ENCODE results near the gene SLC1A7.

The SLC1A7 gene

DNA sequence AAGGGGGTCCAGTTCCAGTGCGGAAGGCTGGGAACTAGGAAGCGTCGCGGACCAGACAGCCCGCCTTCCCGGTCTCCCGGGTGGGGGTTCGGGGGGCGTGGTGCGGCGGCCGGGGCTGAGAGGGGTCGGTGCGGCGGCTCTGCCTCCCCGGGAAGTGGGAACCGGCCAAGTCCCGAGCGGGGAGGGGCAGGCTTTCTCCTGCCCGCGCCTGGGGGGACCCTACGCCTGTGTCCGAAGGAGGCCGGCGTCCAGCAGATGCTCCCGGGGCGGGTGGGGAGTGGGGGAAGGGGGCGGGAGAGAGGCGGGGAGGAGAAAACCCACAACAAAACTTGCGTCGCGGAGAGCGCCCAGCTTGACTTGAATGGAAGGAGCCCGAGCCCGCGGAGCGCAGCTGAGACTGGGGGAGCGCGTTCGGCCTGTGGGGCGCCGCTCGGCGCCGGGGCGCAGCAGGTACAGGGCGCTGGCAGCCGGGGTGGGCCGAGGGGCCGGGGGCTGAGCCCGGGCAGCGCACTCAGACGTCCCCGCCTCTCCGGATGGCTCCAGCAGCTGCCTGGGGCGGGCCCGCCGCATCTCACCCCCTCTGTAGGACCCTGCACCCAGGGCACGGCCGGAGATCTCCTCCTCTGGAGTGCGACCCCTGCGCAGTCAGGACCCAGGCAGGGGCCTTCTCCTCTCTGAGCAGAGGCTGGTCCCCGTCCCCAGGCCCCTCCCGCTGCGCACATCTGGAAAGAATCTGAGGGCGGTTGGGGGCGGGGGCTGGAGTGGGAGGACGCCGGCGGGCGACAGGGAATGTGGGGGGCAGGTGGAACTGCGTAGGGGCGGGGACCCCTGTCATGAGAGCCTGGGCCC lies 80.4 kb downstream of the SLC1A7 start, which contains the start of gene PODN:
PODN (plus strand) TSS at position 355 of the 849 bp plus-strand sequence. CDS start 7,643 bp downstream, outside the sequence.
- Histone ChIP-seq H3K4me3 (ENCODE audit: low read length, poor library complexity, severe bottlenecking) (no peak within 1 kb of the TSS), H2AFZ (ENCODE audit: low read length) (no peak within 1 kb of the TSS), H3K4me2 (ENCODE audit: low read depth, low read length, poor library complexity, severe bottlenecking) (no peak within 1 kb of the TSS)

GRCh38 chr1:53061123-53061858 lies 81.1 kb downstream of the SLC1A7 start:
- Histone ChIP-seq H3K27me3 (ENCODE audit: insufficient read depth, low read length, poor library complexity, severe bottlenecking) (peaks cover 8% of the 10 kb centered on the region), H3K36me3 (ENCODE audit: insufficient read depth, low read length) (no peaks in the 10 kb centered on the region), H4K20me1 (ENCODE audit: insufficient read depth, low read length, poor library complexity, severe bottlenecking) (no peaks in the 10 kb centered on the region), H3K9me3 (ENCODE audit: insufficient read depth, low read depth, low read length) (no peaks in the 10 kb centered on the region), H2AFZ (ENCODE audit: low read length) (no peak overlapping the region), H3K79me2 (ENCODE audit: insufficient read depth, low read length) (no peaks in the 10 kb centered on the region), H3K9ac (ENCODE audit: low read depth, low read length, poor library complexity, severe bottlenecking) (no peak overlapping the region), H3K4me3 (ENCODE audit: low read length, poor library complexity, severe bottlenecking) (no peak overlapping the region), H3K9me2 (replicated peaks; ENCODE audit: low read depth, low read length) (no peaks in the 10 kb centered on the region), H3F3A (ENCODE audit: low read depth) (no peaks in the 10 kb centered on the region), H3K4me1 (ENCODE audit: insufficient read depth, low read length, poor library complexity, severe bottlenecking) (no peaks in the 10 kb centered on the region), H3K4me2 (ENCODE audit: low read depth, low read length, poor library complexity, severe bottlenecking) (no peak overlapping the region)
- TF ChIP-seq EZH2phosphoT487 (IDR thresholded peaks at IDR 0.05; ENCODE audit: borderline replicate concordance) = no peak
- TF ChIP-seq, protein P1, sequence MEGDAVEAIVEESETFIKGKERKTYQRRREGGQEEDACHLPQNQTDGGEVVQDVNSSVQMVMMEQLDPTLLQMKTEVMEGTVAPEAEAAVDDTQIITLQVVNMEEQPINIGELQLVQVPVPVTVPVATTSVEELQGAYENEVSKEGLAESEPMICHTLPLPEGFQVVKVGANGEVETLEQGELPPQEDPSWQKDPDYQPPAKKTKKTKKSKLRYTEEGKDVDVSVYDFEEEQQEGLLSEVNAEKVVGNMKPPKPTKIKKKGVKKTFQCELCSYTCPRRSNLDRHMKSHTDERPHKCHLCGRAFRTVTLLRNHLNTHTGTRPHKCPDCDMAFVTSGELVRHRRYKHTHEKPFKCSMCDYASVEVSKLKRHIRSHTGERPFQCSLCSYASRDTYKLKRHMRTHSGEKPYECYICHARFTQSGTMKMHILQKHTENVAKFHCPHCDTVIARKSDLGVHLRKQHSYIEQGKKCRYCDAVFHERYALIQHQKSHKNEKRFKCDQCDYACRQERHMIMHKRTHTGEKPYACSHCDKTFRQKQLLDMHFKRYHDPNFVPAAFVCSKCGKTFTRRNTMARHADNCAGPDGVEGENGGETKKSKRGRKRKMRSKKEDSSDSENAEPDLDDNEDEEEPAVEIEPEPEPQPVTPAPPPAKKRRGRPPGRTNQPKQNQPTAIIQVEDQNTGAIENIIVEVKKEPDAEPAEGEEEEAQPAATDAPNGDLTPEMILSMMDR (conservative IDR thresholded peaks at IDR 0.05; ENCODE audit: low read length) = no peak

More for the DNA sequence above, 80.4 kb downstream of the SLC1A7 start, which contains the start of gene PODN:
- H3K9me3 ChIP-seq (ENCODE audit: insufficient read depth, low read depth, low read length) = no peaks in the 10 kb centered on the region
- TF ChIP-seq EZH2phosphoT487 (IDR thresholded peaks at IDR 0.05; ENCODE audit: borderline replicate concordance) = no peak
- TF ChIP-seq, protein P1 (conservative IDR thresholded peaks at IDR 0.05; ENCODE audit: low read length) = no peak
- H3K9ac ChIP-seq (ENCODE audit: low read depth, low read length, poor library complexity, severe bottlenecking) = no peak within 1 kb of the TSS
- H4K20me1 ChIP-seq (ENCODE audit: insufficient read depth, low read length, poor library complexity, severe bottlenecking) = no peaks in the 10 kb centered on the region
- no peaks in the 10 kb centered on the region for H3K36me3 ChIP-seq (ENCODE audit: insufficient read depth, low read length)
- H3K27me3 ChIP-seq (ENCODE audit: insufficient read depth, low read length, poor library complexity, severe bottlenecking) = peaks cover 8% of the 10 kb centered on the region
- no peaks in the 10 kb centered on the region for H3F3A ChIP-seq (ENCODE audit: low read depth)
- H3K79me2 ChIP-seq (ENCODE audit: insufficient read depth, low read length) = no peaks in the 10 kb centered on the region
- H3K4me1 ChIP-seq (ENCODE audit: insufficient read depth, low read length, poor library complexity, severe bottlenecking) = no peaks in the 10 kb centered on the region
- H3K9me2 ChIP-seq (replicated peaks; ENCODE audit: low read depth, low read length) = no peaks in the 10 kb centered on the region

DNA sequence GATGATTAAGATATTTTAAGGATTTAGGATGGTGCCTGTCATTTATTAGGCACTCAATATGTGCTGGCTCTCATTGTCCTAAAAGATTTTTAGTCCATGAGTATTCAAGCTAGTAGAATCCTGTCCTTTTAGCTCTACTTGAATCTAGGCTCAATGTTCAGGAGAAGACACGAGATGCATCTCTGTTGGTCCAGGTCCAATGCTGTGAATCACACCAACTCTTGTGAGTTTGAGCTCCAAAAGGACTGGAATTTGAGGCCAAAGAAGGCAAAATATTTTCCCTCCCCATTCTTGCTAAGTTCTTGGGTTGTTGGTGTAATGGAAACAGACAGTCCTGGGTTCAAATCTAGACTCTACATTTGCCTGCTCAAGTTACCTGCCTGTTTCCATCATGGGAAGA lies 81.9 kb downstream of the SLC1A7 start:
- Histone ChIP-seq H4K20me1 (ENCODE audit: insufficient read depth, low read length, poor library complexity, severe bottlenecking) (no peaks in the 10 kb centered on the region), H3K9me3 (ENCODE audit: insufficient read depth, low read depth, low read length) (no peaks in the 10 kb centered on the region), H3F3A (ENCODE audit: low read depth) (no peaks in the 10 kb centered on the region), H3K4me1 (ENCODE audit: insufficient read depth, low read length, poor library complexity, severe bottlenecking) (no peaks in the 10 kb centered on the region), H3K27me3 (ENCODE audit: insufficient read depth, low read length, poor library complexity, severe bottlenecking) (peaks cover 8% of the 10 kb centered on the region), H3K4me2 (ENCODE audit: low read depth, low read length, poor library complexity, severe bottlenecking) (no peak overlapping the region), H3K36me3 (ENCODE audit: insufficient read depth, low read length) (no peaks in the 10 kb centered on the region), H3K9ac (ENCODE audit: low read depth, low read length, poor library complexity, severe bottlenecking) (no peak overlapping the region), H2AFZ (ENCODE audit: low read length) (no peak overlapping the region), H3K4me3 (ENCODE audit: low read length, poor library complexity, severe bottlenecking) (no peak overlapping the region), H3K9me2 (replicated peaks; ENCODE audit: low read depth, low read length) (no peaks in the 10 kb centered on the region), H3K79me2 (ENCODE audit: insufficient read depth, low read length) (no peaks in the 10 kb centered on the region)
- TF ChIP-seq, protein P1 (conservative IDR thresholded peaks at IDR 0.05; ENCODE audit: low read length) = no peak
- no peak for TF ChIP-seq EZH2phosphoT487 (IDR thresholded peaks at IDR 0.05; ENCODE audit: borderline replicate concordance)
